Measurements from ENCODE around the gene GSC. TPM values are rescaled to one million over a fixed set of nuclear protein-coding genes. Genes with fewer than 3 reads are reported as not detected.

Gene GSC
- total and polyA plus RNA-seq, 2 donors (not counting 3 experiments of a cell fraction or from before 2014, with no cell fraction given): not detected

GRCh38 chr14:94779713-94780112 lies 9.8 kb upstream of the GSC start:
- DNase-seq (ENCODE audit: low read depth, low spot score): no peak
- CTCF ChIA-PET: no interaction called here
- dilution Hi-C loops (cut with MboI; ENCODE audit: extremely low pct_ligation_motif_present, low sequenced_read_pairs) (no loop called here), intact Hi-C loops (cut with micrococcal nuclease) (loop anchor here (10.0 kb wide), 1 partner anchor 645 kb away; no protein-coding TSS in a partner anchor)
- Histone ChIP-seq H3K27ac (ENCODE audit: insufficient read depth, low read depth, low read length) (no peak overlapping the region), H3K9me3 (replicated peaks; ENCODE audit: control insufficient read depth, insufficient read depth, low read length) (no peaks in the 10 kb centered on the region), H3K4me1 (ENCODE audit: control insufficient read depth, extremely low read depth, insufficient read depth, low read length) (peaks cover 6% of the 10 kb centered on the region), H3K4me2 (ENCODE audit: insufficient read depth, low read length) (no peak overlapping the region), H3K9me1 (replicated peaks; ENCODE audit: control insufficient read depth, extremely low read depth, insufficient read depth, low read length) (no peaks in the 10 kb centered on the region), H3K79me2 (ENCODE audit: control insufficient read depth, insufficient read depth, low read length) (no peaks in the 10 kb centered on the region), H4K20me1 (replicated peaks; ENCODE audit: control insufficient read depth, extremely low read depth, insufficient read depth, low read length) (no peaks in the 10 kb centered on the region), H3K9ac (replicated peaks; ENCODE audit: extremely low read depth, insufficient read depth, low read length) (no peak overlapping the region), H3K4me3 (replicated peaks in 1 of 3; ENCODE audit: insufficient read depth in 1 of 3, low read depth in 1 of 3, low read length in 3 of 3) (no peak overlapping the region), H3K27me3 (ENCODE audit: control insufficient read depth in 2 of 2, insufficient read depth in 2 of 2, low read length in 2 of 2) (peaks cover 9 to 17% of the 10 kb centered on the region in 2 experiments), H3K36me3 (ENCODE audit: control insufficient read depth in 2 of 2, extremely low read depth in 1 of 2, insufficient read depth in 2 of 2, low read length in 2 of 2) (no peaks in the 10 kb centered on the region), H2AFZ (ENCODE audit: low read depth, low read length) (no peak overlapping the region)
- BruUV-seq (replicated peaks): no TSS peak
- TF ChIP-seq FOS (IDR thresholded peaks at IDR 0.05; ENCODE audit: borderline replicate concordance, insufficient read depth, low read length) (no peak), GATA2 (IDR thresholded peaks at IDR 0.05; ENCODE audit: insufficient read depth, insufficient read length, low read depth, low read length) (no peak), EZH2 (IDR thresholded peaks at IDR 0.05; ENCODE audit: borderline replicate concordance, low read depth, low read length, severe bottlenecking) (no peak), POLR2AphosphoS5 (IDR thresholded peaks at IDR 0.05; ENCODE audit: insufficient read depth, low read depth, low read length) (no peak), MYC (IDR thresholded peaks at IDR 0.05; ENCODE audit: low read depth, low read length) (no peak), CTCF (IDR thresholded peaks at IDR 0.05; ENCODE audit: extremely low read depth in 1 of 2, insufficient read depth in 1 of 2, low read depth in 1 of 2, low read length in 2 of 2) (no peak), POLR2A (IDR thresholded peaks at IDR 0.05; ENCODE audit: low read depth, low read length) (no peak), MAX (IDR thresholded peaks at IDR 0.05; ENCODE audit: insufficient read depth, insufficient read length) (no peak), JUN (IDR thresholded peaks at IDR 0.05; ENCODE audit: borderline replicate concordance, insufficient read depth, insufficient read length, low read depth) (no peak)
- POLR2A ChIA-PET: no interaction called here
- FAIRE-seq: no peak

Measured in endothelial cell of umbilical vein (primary cell).